Vagina (tissue), 2 donors: ENCODE measurements around the gene CFAP46. TPM values are rescaled to one million over a fixed set of nuclear protein-coding genes. Genes with fewer than 3 reads are reported as not detected.

ENCODE experiments used
- DNase-seq, 2 donors: peaks; one replicate each; pipeline ENCODE4 v3.0.0-alpha.2; 2017; ENCODE audit errors: extremely low spot score in 2 of 2
- H3K27ac ChIP-seq: fragments of 200-600 bp; sonication (generic); one replicate; pipeline ENCODE4 v1.5.1; 2019
- H3K27me3 ChIP-seq: fragments of 200-600 bp; sonication (generic); one replicate; pipeline ENCODE4 v1.5.1; 2019
- H3K36me3 ChIP-seq, 2 donors: fragments of 200-600 bp; sonication (generic); one replicate each; pipeline ENCODE4 v1.5.1; 2017 to 2019
- H3K4me1 ChIP-seq: fragments of 200-600 bp; sonication (generic); one replicate; pipeline ENCODE4 v1.5.1; 2019
- H3K4me3 ChIP-seq, 2 donors: fragments of 200-600 bp; sonication (generic); 1 replicate in 1 of 2; 2 replicates in 1 of 2; pipeline ENCODE4 v1.5.1; 2016 to 2019
- H3K9me3 ChIP-seq: fragments of 200-600 bp; sonication (generic); one replicate; pipeline ENCODE4 v1.5.1; 2019
- CTCF ChIP-seq, 3 experiments: fragments of 450-650 bp in 2 of 3; fragments of 200-600 bp in 1 of 3; sonication (generic) in 1 of 3; IDR thresholded peaks; one replicate each; pipeline ENCODE4 v1.5.1; 2017 to 2019; ENCODE audit warnings: antibody characterized with exemption in 3 of 3, mild to moderate bottlenecking in 2 of 3, moderate library complexity in 2 of 3
- POLR2A ChIP-seq, 2 donors: fragments of 450-650 bp; IDR thresholded peaks; one replicate each; pipeline ENCODE4 v1.6.1; 2017; ENCODE audit warnings: antibody characterized with exemption in 2 of 2, mild to moderate bottlenecking in 2 of 2, moderate library complexity in 2 of 2
- POLR2AphosphoS5 ChIP-seq, 2 donors: sonication (generic); formaldehyde crosslinking; IDR thresholded peaks; one replicate each; pipeline ENCODE4 v1.9.0; 2017; ENCODE audit warnings: antibody characterized with exemption in 2 of 2, mild to moderate bottlenecking in 2 of 2, low read depth in 1 of 2; ENCODE audit not compliant: insufficient read depth in 1 of 2
- intact Hi-C: fragments of 100-400 bp; cut with DNase I; formaldehyde crosslinking; loops from one replicate; pipeline ENCODE4 v1.15.1; 2023
- total RNA-seq: library from RNA; depleted of rRNA; stranded (reverse); fragments of >200 nt; gene quantifications from one replicate; pipeline ENCODE4 v1.2.3, GENCODE V29; 2016

CFAP46 gene
- total RNA-seq, 1 donor from 2014 or later = not detected

GRCh38 chr10:132940791-132941465 lies 1.4 kb downstream of the CFAP46 start:
- peaks cover 14% of the 10 kb centered on the region for H3K4me1 ChIP-seq
- H3K9me3 ChIP-seq = no peaks in the 10 kb centered on the region
- no peak overlapping the region for H3K27ac ChIP-seq
- no peaks in the 10 kb centered on the region for H3K27me3 ChIP-seq
- H3K4me3 ChIP-seq = no peak overlapping the region
- DNase-seq = no peak
- no peak for TF ChIP-seq CTCF (IDR thresholded peaks at IDR 0.05)
- TF ChIP-seq POLR2AphosphoS5 (IDR thresholded peaks at IDR 0.05; ENCODE audit: insufficient read depth in 1 of 2, low read depth in 1 of 2) = no peak
- intact Hi-C loops = no loop called here
- H3K36me3 ChIP-seq = no peaks in the 10 kb centered on the region

GRCh38 chr10:132939957-132940790 lies 2.2 kb downstream of the CFAP46 start:
- Histone ChIP-seq H3K4me3 (no peak overlapping the region), H3K36me3 (no peaks in the 10 kb centered on the region), H3K4me1 (peaks cover 14% of the 10 kb centered on the region), H3K27me3 (no peaks in the 10 kb centered on the region), H3K9me3 (no peaks in the 10 kb centered on the region), H3K27ac (no peak overlapping the region)
- intact Hi-C loops = no loop called here
- TF ChIP-seq POLR2A (IDR thresholded peaks at IDR 0.05) (no peak), CTCF (IDR thresholded peaks at IDR 0.05) (peak in 1 of 3 experiments; percentile 22)
- no peak for DNase-seq

- no peak for DNase-seq
- TF ChIP-seq POLR2A (IDR thresholded peaks at IDR 0.05) = no peak
- H3K27me3 ChIP-seq = no peaks in the 10 kb centered on the region
These were observed 2.9 kb downstream of the CFAP46 start for GRCh38 chr10:132939378-132939955.

GRCh38 chr10:132938472-132939339 lies 3.7 kb downstream of the CFAP46 start:
- Histone ChIP-seq H3K4me3 (no peak overlapping the region), H3K36me3 (no peaks in the 10 kb centered on the region), H3K27ac (no peak overlapping the region), H3K9me3 (no peaks in the 10 kb centered on the region), H3K4me1 (peaks cover 14% of the 10 kb centered on the region), H3K27me3 (no peaks in the 10 kb centered on the region)
- intact Hi-C loops = no loop called here
- no peak for TF ChIP-seq POLR2A (IDR thresholded peaks at IDR 0.05)
- TF ChIP-seq POLR2AphosphoS5 (IDR thresholded peaks at IDR 0.05; ENCODE audit: insufficient read depth in 1 of 2, low read depth in 1 of 2) = no peak
- no peak for TF ChIP-seq CTCF (IDR thresholded peaks at IDR 0.05)
- no peak for DNase-seq

More at GRCh38 chr10:132939378-132939955, 2.9 kb downstream of the CFAP46 start:
- intact Hi-C loops = no loop called here
- no peak overlapping the region for H3K4me3 ChIP-seq
- H3K36me3 ChIP-seq = no peaks in the 10 kb centered on the region
- H3K27ac ChIP-seq = no peak overlapping the region
- peaks cover 14% of the 10 kb centered on the region for H3K4me1 ChIP-seq
- H3K9me3 ChIP-seq = no peaks in the 10 kb centered on the region

GRCh38 chr10:132937861-132938260 lies 4.5 kb downstream of the CFAP46 start:
- Histone ChIP-seq H3K27ac (no peak overlapping the region), H3K4me3 (no peak overlapping the region), H3K9me3 (no peaks in the 10 kb centered on the region), H3K27me3 (no peaks in the 10 kb centered on the region), H3K36me3 (no peaks in the 10 kb centered on the region), H3K4me1 (peaks cover 10% of the 10 kb centered on the region)
- intact Hi-C loops = no loop called here
- no peak for DNase-seq
- no peak for TF ChIP-seq POLR2A (IDR thresholded peaks at IDR 0.05)
